GM12864 (cell line): ENCODE results near the gene KDELR3.

ENCODE experiments used
- DNase-seq: peaks from one replicate; pipeline ENCODE4 v3.0.0-alpha.2; 2011; ENCODE audit warnings: low read depth
- H3K4me3 ChIP-seq: 2 replicates; pipeline ENCODE4 v1.5.1; 2011; ENCODE audit warnings: mild to moderate bottlenecking, low read depth, low read length, control low read depth
- CTCF ChIP-seq: IDR thresholded peaks from 2 replicates; pipeline ENCODE4 v1.5.1; 2011; ENCODE audit warnings: low read depth, mild to moderate bottlenecking, moderate library complexity, low read length, control low read depth, inconsistent platforms; ENCODE audit errors: missing control alignments

Gene KDELR3

GRCh38 chr22:38518620-38519019, 50.7 kb downstream of the KDELR3 start:
- DNase-seq: no peak
- H3K4me3 ChIP-seq: no peak overlapping the region
- TF ChIP-seq CTCF: no peak

- no peak for TF ChIP-seq CTCF
- H3K4me3 ChIP-seq: no peak overlapping the region
- no peak for DNase-seq
Measured at GRCh38 chr22:38519453-38520250, 51.8 kb downstream of the KDELR3 start.

- no peak for DNase-seq
- no peak for TF ChIP-seq CTCF
- H3K4me3 ChIP-seq: no peak overlapping the region
Measured at GRCh38 chr22:38523029-38523428, 55.1 kb downstream of the KDELR3 start.

- no peak for DNase-seq
- no peak overlapping the region for H3K4me3 ChIP-seq
- TF ChIP-seq CTCF: no peak
Measured at GRCh38 chr22:38523479-38523878, 55.6 kb downstream of the KDELR3 start.

- TF ChIP-seq CTCF: no peak
- DNase-seq: no peak
- H3K4me3 ChIP-seq: no peak overlapping the region
Measured at GRCh38 chr22:38524429-38524828, 56.5 kb downstream of the KDELR3 start.

- no peak for DNase-seq
- H3K4me3 ChIP-seq: no peak overlapping the region
- no peak for TF ChIP-seq CTCF
Measured at GRCh38 chr22:38531251-38531938, 63.5 kb downstream of the KDELR3 start.
